Subcutaneous adipose tissue (tissue), 4 donors: ENCODE measurements around the gene LY6G5C. TPM values are rescaled to one million over a fixed set of nuclear protein-coding genes. Genes with fewer than 3 reads are reported as not detected.

ENCODE experiments used
- small RNA-seq: library from RNA; depleted of rRNA; stranded (forward); fragments of <200 nt; gene quantifications from one replicate; pipeline ENCODE3, GENCODE V24; 2016
- total RNA-seq, 4 donors: library from RNA; depleted of rRNA; stranded (reverse); fragments of >200 nt; gene quantifications; one replicate each; pipeline ENCODE4 v1.1.0, GENCODE V29; 2016
- TF ChIP-seq, protein P1 (sequence below): fragments of 450-650 bp; IDR thresholded peaks from one replicate; pipeline ENCODE4 v1.5.1; 2016; ENCODE audit warnings: low read depth, mild to moderate bottlenecking, control low read depth, antibody characterized with exemption, moderate library complexity

The LY6G5C gene
- total RNA-seq, 4 donors from 2014 or later, result 1.4 to 1.5 TPM; not detected in 2

DNA sequence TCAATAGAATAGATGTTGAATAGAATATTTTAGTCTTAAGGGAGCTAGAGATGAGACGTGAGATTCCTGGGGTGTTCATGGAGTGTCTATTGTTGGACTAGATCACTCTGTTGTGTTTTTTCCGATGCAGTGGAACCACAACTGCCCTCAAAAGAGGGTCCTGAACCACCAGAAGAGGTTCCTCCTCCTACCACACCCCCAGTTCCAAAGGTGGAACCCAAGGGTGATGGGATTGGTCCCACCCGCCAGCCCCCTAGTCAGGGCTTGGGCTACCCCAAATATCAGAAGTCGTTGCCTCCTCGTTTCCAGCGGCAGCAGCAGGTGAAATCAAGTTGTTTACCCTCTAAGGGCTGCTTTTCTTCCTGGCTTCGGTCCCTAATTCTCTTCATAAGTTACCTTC, 51.9 kb downstream of the LY6G5C start:
- TF ChIP-seq, protein P1, sequence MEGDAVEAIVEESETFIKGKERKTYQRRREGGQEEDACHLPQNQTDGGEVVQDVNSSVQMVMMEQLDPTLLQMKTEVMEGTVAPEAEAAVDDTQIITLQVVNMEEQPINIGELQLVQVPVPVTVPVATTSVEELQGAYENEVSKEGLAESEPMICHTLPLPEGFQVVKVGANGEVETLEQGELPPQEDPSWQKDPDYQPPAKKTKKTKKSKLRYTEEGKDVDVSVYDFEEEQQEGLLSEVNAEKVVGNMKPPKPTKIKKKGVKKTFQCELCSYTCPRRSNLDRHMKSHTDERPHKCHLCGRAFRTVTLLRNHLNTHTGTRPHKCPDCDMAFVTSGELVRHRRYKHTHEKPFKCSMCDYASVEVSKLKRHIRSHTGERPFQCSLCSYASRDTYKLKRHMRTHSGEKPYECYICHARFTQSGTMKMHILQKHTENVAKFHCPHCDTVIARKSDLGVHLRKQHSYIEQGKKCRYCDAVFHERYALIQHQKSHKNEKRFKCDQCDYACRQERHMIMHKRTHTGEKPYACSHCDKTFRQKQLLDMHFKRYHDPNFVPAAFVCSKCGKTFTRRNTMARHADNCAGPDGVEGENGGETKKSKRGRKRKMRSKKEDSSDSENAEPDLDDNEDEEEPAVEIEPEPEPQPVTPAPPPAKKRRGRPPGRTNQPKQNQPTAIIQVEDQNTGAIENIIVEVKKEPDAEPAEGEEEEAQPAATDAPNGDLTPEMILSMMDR, result no peak

DNA sequence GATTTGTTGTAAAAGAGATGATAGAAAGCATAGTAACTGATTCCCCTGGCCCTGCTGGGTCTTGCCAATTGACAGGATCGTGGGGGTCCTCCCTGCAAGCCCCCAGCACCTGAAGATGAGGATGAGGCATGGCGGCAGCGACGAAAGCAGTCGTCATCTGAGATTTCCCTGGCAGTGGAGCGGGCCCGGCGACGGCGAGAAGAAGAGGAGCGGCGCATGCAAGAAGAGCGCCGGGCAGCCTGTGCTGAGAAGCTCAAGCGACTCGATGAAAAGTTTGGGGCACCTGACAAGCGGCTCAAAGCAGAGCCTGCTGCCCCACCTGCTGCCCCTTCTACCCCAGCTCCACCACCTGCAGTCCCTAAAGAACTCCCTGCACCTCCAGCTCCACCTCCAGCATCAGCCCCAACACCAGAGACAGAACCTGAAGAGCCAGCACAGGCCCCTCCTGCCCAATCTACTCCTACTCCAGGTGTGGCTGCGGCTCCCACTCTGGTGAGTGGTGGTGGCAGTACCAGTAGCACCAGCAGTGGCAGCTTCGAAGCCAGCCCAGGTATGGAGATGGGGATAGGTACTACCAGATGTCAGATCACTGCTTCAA, 53.1 kb downstream of the LY6G5C start:
- TF ChIP-seq, protein P1, result no peak

DNA sequence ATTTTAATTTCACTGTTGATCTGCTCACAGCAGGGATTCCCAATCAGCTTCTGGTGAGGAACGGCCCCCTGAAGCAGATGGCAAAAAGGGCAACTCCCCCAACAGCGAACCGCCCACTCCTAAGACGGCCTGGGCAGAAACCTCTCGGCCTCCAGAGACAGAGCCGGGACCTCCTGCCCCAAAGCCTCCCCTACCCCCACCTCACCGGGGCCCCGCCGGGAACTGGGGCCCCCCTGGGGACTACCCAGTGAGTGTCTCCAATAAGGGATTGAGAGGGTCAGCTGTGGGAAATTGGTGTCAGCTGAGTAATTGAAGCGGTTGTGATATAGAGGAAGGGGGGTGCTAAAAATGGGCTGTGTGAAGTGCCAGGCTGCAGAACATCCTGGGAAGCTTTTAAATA, 53.9 kb downstream of the LY6G5C start:
- TF ChIP-seq, protein P1, result no peak

Small RNA genes within 50 kb of the gene (small RNA-seq; reads per million reads assigned to genes)
- gene LY6G6D (not detected), gene MIR4646 (not detected), gene MIR6832 (not detected), gene RF00019 (0.49 reads per million)

Other genes starting within 250 kb of the LY6G5C start
- gene MICB, start 182.9 kb downstream of the LY6G5C start, total RNA-seq, result 1 to 10 TPM; 2.3 to 9.3 (median 3.8) TPM
- not detected for gene MCCD1, start 152.1 kb downstream of the LY6G5C start, total RNA-seq
- 100 to 1,000 TPM; 168 to 258 (median 217) TPM for gene DDX39B, start 139.1 kb downstream of the LY6G5C start, total RNA-seq
- gene ATP6V1G2, start 134.5 kb downstream of the LY6G5C start, total RNA-seq, result 1 to 10 TPM in 1 of 4 donors, under 1 TPM in 1, not detected in 2; 0.68 to 1.5 TPM
- gene NFKBIL1, start 133.5 kb downstream of the LY6G5C start, total RNA-seq, result 10 to 100 TPM in 3 of 4 donors, 1 to 10 TPM in 1; 5.2 to 54.4 (median 28.1) TPM
- not detected for gene LTA, start 108.8 kb downstream of the LY6G5C start, total RNA-seq
- under 1 TPM in 2 of 4 donors, not detected in 2; 0.22 to 0.82 TPM for gene TNF, start 105.5 kb downstream of the LY6G5C start, total RNA-seq
- under 1 TPM in 2 of 4 donors, not detected in 2; 0.66 to 0.85 TPM for gene LTB, start 98.6 kb downstream of the LY6G5C start, total RNA-seq
- gene LST1, start 94.8 kb downstream of the LY6G5C start, total RNA-seq, result 10 to 100 TPM; 10.4 to 53.9 (median 12.5) TPM
- under 1 TPM in 1 of 4 donors, not detected in 3; 0.68 TPM for gene NCR3, start 88.1 kb downstream of the LY6G5C start, total RNA-seq
- gene AIF1, start 65.8 kb downstream of the LY6G5C start, total RNA-seq, result 100 to 1,000 TPM in 2 of 4 donors, 10 to 100 TPM in 2; 30.9 to 177 (median 76.2) TPM
- gene PRRC2A, start 60.4 kb downstream of the LY6G5C start, total RNA-seq, result 10 to 100 TPM; 36.0 to 79.5 (median 46.5) TPM
- 100 to 1,000 TPM; 152 to 230 (median 170) TPM for gene BAG6, start 28.4 kb downstream of the LY6G5C start, total RNA-seq
- gene APOM, start 25.2 kb downstream of the LY6G5C start, total RNA-seq, result 1 to 10 TPM; 1.5 to 4.4 (median 3.1) TPM
- 10 to 100 TPM; 12.9 to 19.2 (median 15.7) TPM for gene C6orf47, start 20.3 kb downstream of the LY6G5C start, total RNA-seq
- 10 to 100 TPM; 13.4 to 20.0 (median 16.7) TPM for gene GPANK1, start 16.1 kb downstream of the LY6G5C start, total RNA-seq
- 100 to 1,000 TPM; 146 to 170 (median 165) TPM for gene CSNK2B, start 15.0 kb downstream of the LY6G5C start, total RNA-seq
- gene LY6G5B, start 11.1 kb downstream of the LY6G5C start, total RNA-seq, result 10 to 100 TPM in 1 of 4 donors, 1 to 10 TPM in 3; 4.4 to 19.2 (median 6.5) TPM
- gene ABHD16A, start 22.3 kb upstream of the LY6G5C start, total RNA-seq, result 10 to 100 TPM; 29.2 to 45.1 (median 35.6) TPM
- gene LY6G6F, start 25.8 kb upstream of the LY6G5C start, total RNA-seq, result not detected
- not detected for gene LY6G6D, start 34.3 kb upstream of the LY6G5C start, total RNA-seq
- not detected for gene LY6G6C, start 40.7 kb upstream of the LY6G5C start, total RNA-seq
- under 1 TPM in 1 of 4 donors, not detected in 3; 0.33 TPM for gene MPIG6B, start 42.3 kb upstream of the LY6G5C start, total RNA-seq
- gene DDAH2, start 48.2 kb upstream of the LY6G5C start, total RNA-seq, result 100 to 1,000 TPM; 112 to 189 (median 160) TPM
- gene CLIC1, start 55.5 kb upstream of the LY6G5C start, total RNA-seq, result 100 to 1,000 TPM; 181 to 503 (median 311) TPM
- gene MSH5, start 58.9 kb upstream of the LY6G5C start, total RNA-seq, result 10 to 100 TPM in 2 of 4 donors, 1 to 10 TPM in 2; 7.5 to 24.5 (median 9.0) TPM
- gene SAPCD1, start 81.6 kb upstream of the LY6G5C start, total RNA-seq, result 1 to 10 TPM in 2 of 4 donors, not detected in 2; 2.0 to 8.3 TPM
- gene VWA7, start 96.3 kb upstream of the LY6G5C start, total RNA-seq, result not detected
- gene VARS1, start 114.7 kb upstream of the LY6G5C start, total RNA-seq, result 10 to 100 TPM; 20.6 to 49.7 (median 31.2) TPM
- gene LSM2, start 125.9 kb upstream of the LY6G5C start, total RNA-seq, result 10 to 100 TPM; 14.3 to 27.5 (median 24.0) TPM
- gene HSPA1L, start 134.2 kb upstream of the LY6G5C start, total RNA-seq, result 1 to 10 TPM in 3 of 4 donors, under 1 TPM in 1; 0.65 to 2.9 (median 1.2) TPM
- gene HSPA1A, start 134.5 kb upstream of the LY6G5C start, total RNA-seq, result 100 to 1,000 TPM; 100 to 210 (median 165) TPM
- gene HSPA1B, start 146.7 kb upstream of the LY6G5C start, total RNA-seq, result 100 to 1,000 TPM in 2 of 4 donors, 10 to 100 TPM in 2; 61.8 to 153 (median 91.6) TPM
- 10 to 100 TPM; 24.9 to 46.6 (median 40.2) TPM for gene NEU1, start 181.8 kb upstream of the LY6G5C start, total RNA-seq
- under 1 TPM in 1 of 4 donors, not detected in 3; 0.51 TPM for gene SLC44A4, start 197.9 kb upstream of the LY6G5C start, total RNA-seq
- gene EHMT2, start 216.6 kb upstream of the LY6G5C start, total RNA-seq, result 10 to 100 TPM in 3 of 4 donors, 1 to 10 TPM in 1; 9.5 to 33.3 (median 23.3) TPM
- gene ZBTB12, start 221.0 kb upstream of the LY6G5C start, total RNA-seq, result 1 to 10 TPM in 1 of 4 donors, under 1 TPM in 3; 0.38 to 1.7 (median 0.93) TPM
- 10 to 100 TPM; 16.4 to 96.4 (median 34.6) TPM for gene C2, start 246.7 kb upstream of the LY6G5C start, total RNA-seq